H1 (cell line): ENCODE data around the gene MFSD2A. TPM values are rescaled to one million over a fixed set of nuclear protein-coding genes. Genes with fewer than 3 reads are reported as not detected.

Source experiments
- CTCF ChIA-PET: fragments of 300-600 bp; sonication (Branson Sonifier 250); formaldehyde crosslinking; loops from one replicate; lab custom pipeline; 2021; ENCODE audit not compliant: partially characterized antibody; lab: Charles Lee
- POLR2A ChIA-PET: fragments of 300-600 bp; sonication (Branson Sonifier 250); formaldehyde crosslinking; loops from one replicate; lab custom pipeline; 2021; ENCODE audit warnings: inconsistent platforms; ENCODE audit not compliant: partially characterized antibody; lab: Charles Lee
- DNase-seq, 2 experiments: peaks; one replicate each; pipeline versions ENCODE4 v3.0.0 to v3.0.0-alpha.2; 2010 to 2022; ENCODE audit warnings: low spot score in 2 of 2, low read depth in 1 of 2, mixed read lengths in 1 of 2
- FAIRE-seq: peaks from 2 replicates; lab custom pipeline; 2011; peaks lifted over from hg19 to GRCh38; lab: Jason Lieb, UNC
- H2AFZ ChIP-seq: 2 replicates; pipeline ENCODE4 v1.8.1; 2012; ENCODE audit warnings: low read length, inconsistent platforms
- H2AK5ac ChIP-seq: 2 replicates; pipeline ENCODE4 v1.6.1; 2013; ENCODE audit warnings: low read depth, low read length
- H2BK120ac ChIP-seq: replicated peaks from 2 replicates; pipeline ENCODE3; 2013; ENCODE audit warnings: low read depth, low read length, inconsistent platforms
- H2BK12ac ChIP-seq: 2 replicates; pipeline ENCODE4 v1.6.1; 2013; ENCODE audit warnings: low read depth, low read length
- H2BK15ac ChIP-seq: 2 replicates; pipeline ENCODE4 v1.6.1; 2013; ENCODE audit warnings: low read length
- H2BK20ac ChIP-seq: 2 replicates; pipeline ENCODE4 v1.6.1; 2013; ENCODE audit warnings: low read length
- H2BK5ac ChIP-seq: 2 replicates; pipeline ENCODE4 v1.6.1; 2013; ENCODE audit warnings: low read depth, low read length
- H3K14ac ChIP-seq: 2 replicates; pipeline ENCODE4 v1.6.1; 2013; ENCODE audit warnings: inconsistent platforms; ENCODE audit not compliant: insufficient read length
- H3K18ac ChIP-seq: 2 replicates; pipeline ENCODE4 v1.6.1; 2013; ENCODE audit warnings: low read length; ENCODE audit errors: extremely low read depth
- H3K23ac ChIP-seq: 2 replicates; pipeline ENCODE4 v1.6.1; 2013; ENCODE audit warnings: inconsistent platforms; ENCODE audit not compliant: insufficient read length
- H3K23me2 ChIP-seq: 2 replicates; pipeline ENCODE4 v1.6.1; 2013; ENCODE audit warnings: low read depth, low read length
- H3K27ac ChIP-seq: 2 replicates; pipeline ENCODE4 v1.6.1; 2011; ENCODE audit warnings: low read depth, low read length, inconsistent platforms
- H3K27me3 ChIP-seq, 4 experiments: replicated peaks in 1 of 4; 1 replicate in 1 of 4; 2 replicates in 3 of 4; pipeline versions ENCODE4 v1.6.1 to v1.8.1; 2011 to 2013; ENCODE audit warnings: low read length in 3 of 4, mild to moderate bottlenecking in 3 of 4, inconsistent platforms in 2 of 4, mixed read lengths in 2 of 4, moderate library complexity in 1 of 4; ENCODE audit not compliant: control insufficient read depth in 3 of 4, insufficient read depth in 3 of 4; ENCODE audit errors: extremely low read depth in 1 of 4
- H3K36me3 ChIP-seq, 4 experiments: 2 replicates each; pipeline versions ENCODE4 v1.6.1 to v1.8.1; 2011 to 2013; ENCODE audit warnings: mild to moderate bottlenecking in 4 of 4, low read length in 3 of 4, moderate library complexity in 2 of 4, control low read depth in 1 of 4, inconsistent platforms in 1 of 4; ENCODE audit not compliant: insufficient read depth in 4 of 4, control insufficient read depth in 2 of 4
- H3K4ac ChIP-seq: replicated peaks from 2 replicates; pipeline ENCODE3; 2013; ENCODE audit warnings: low read length, low read depth, mixed read lengths, inconsistent platforms; ENCODE audit not compliant: insufficient read length
- H3K4me1 ChIP-seq, 4 experiments: replicated peaks in 1 of 4; 1 replicate in 1 of 4; 2 replicates in 3 of 4; pipeline versions ENCODE4 v1.6.1 to v1.8.1; 2011 to 2013; ENCODE audit warnings: low read length in 3 of 4, inconsistent platforms in 2 of 4, mixed read lengths in 1 of 4; ENCODE audit not compliant: insufficient read depth in 4 of 4, control insufficient read depth in 3 of 4
- H3K4me2 ChIP-seq, 2 experiments: 2 replicates each; pipeline versions ENCODE4 v1.6.1 to v1.8.1; 2011 to 2013; ENCODE audit warnings: low read depth in 2 of 2, low read length in 2 of 2, control low read depth in 1 of 2, inconsistent platforms in 1 of 2, mild to moderate bottlenecking in 1 of 2; ENCODE audit not compliant: insufficient read depth in 1 of 2
- H3K4me3 ChIP-seq, 4 experiments: fragments of 200-600, 300-600 bp in 1 of 4; sonication (generic), shearing (Covaris generic), sonication (Bioruptor Twin) in 1 of 4; 2 replicates each; pipeline versions ENCODE4 v1.5.1 to v1.8.1; 2011 to 2016; ENCODE audit warnings: low read length in 4 of 4, low read depth in 3 of 4, control low read depth in 2 of 4, inconsistent platforms in 2 of 4, mild to moderate bottlenecking in 2 of 4, mixed read lengths in 1 of 4, moderate library complexity in 1 of 4; ENCODE audit not compliant: insufficient read depth in 2 of 4; ENCODE audit errors: extremely low read depth in 1 of 4
- H3K56ac ChIP-seq: replicated peaks from 2 replicates; pipeline ENCODE3; 2013; ENCODE audit warnings: low read depth, mild to moderate bottlenecking, mixed read lengths, low read length, inconsistent platforms; ENCODE audit not compliant: insufficient read length
- H3K79me1 ChIP-seq: 2 replicates; pipeline ENCODE4 v1.6.1; 2013; ENCODE audit warnings: low read depth, low read length, control low read depth
- H3K79me2 ChIP-seq, 2 experiments: 2 replicates each; pipeline versions ENCODE4 v1.6.1 to v1.8.1; 2012 to 2013; ENCODE audit warnings: low read length in 2 of 2, mild to moderate bottlenecking in 2 of 2, inconsistent platforms in 1 of 2; ENCODE audit not compliant: insufficient read depth in 2 of 2, control insufficient read depth in 1 of 2
- H3K9ac ChIP-seq, 4 experiments: replicated peaks in 1 of 4; 1 replicate in 1 of 4; 2 replicates in 3 of 4; pipeline versions ENCODE4 v1.6.1 to v1.8.1; 2011 to 2013; ENCODE audit warnings: low read depth in 3 of 4, low read length in 3 of 4, control low read depth in 2 of 4, mild to moderate bottlenecking in 2 of 4, moderate library complexity in 2 of 4, inconsistent platforms in 1 of 4; ENCODE audit errors: extremely low read depth in 1 of 4
- H3K9me3 ChIP-seq, 2 experiments: 2 replicates each; pipeline versions ENCODE4 v1.6.1 to v1.8.1; 2012 to 2013; ENCODE audit warnings: mild to moderate bottlenecking in 2 of 2, moderate library complexity in 2 of 2, control low read depth in 1 of 2, inconsistent platforms in 1 of 2, low read depth in 1 of 2, low read length in 1 of 2, mixed read lengths in 1 of 2; ENCODE audit not compliant: insufficient read depth in 2 of 2
- H4K20me1 ChIP-seq, 2 experiments: replicated peaks in 1 of 2; 2 replicates each; pipeline versions ENCODE3 to v1.8.1; 2011 to 2013; ENCODE audit warnings: inconsistent platforms in 2 of 2, low read length in 2 of 2, mild to moderate bottlenecking in 1 of 2; ENCODE audit not compliant: insufficient read depth in 2 of 2, control insufficient read depth in 1 of 2
- H4K5ac ChIP-seq: 2 replicates; pipeline ENCODE4 v1.6.1; 2013; ENCODE audit warnings: low read length, low read depth, mixed read lengths, inconsistent platforms; ENCODE audit not compliant: insufficient read length
- H4K8ac ChIP-seq: 2 replicates; pipeline ENCODE4 v1.8.0; 2013; ENCODE audit warnings: mild to moderate bottlenecking, moderate library complexity, low read length, inconsistent platforms; ENCODE audit not compliant: insufficient read depth; ENCODE audit errors: extremely low read depth
- H4K91ac ChIP-seq: replicated peaks from 2 replicates; pipeline ENCODE3; 2013; ENCODE audit warnings: low read length, mixed read lengths, inconsistent platforms; ENCODE audit not compliant: insufficient read length
- CHD1 ChIP-seq: IDR thresholded peaks from 2 replicates; pipeline ENCODE4 v1.6.1; 2012; ENCODE audit warnings: low read depth, low read length, improper control_type of control experiment
- CREB1 ChIP-seq: IDR thresholded peaks from 2 replicates; pipeline ENCODE4 v1.6.1; 2012; ENCODE audit warnings: inconsistent platforms
- GABPA ChIP-seq: IDR thresholded peaks from 2 replicates; pipeline ENCODE4 v1.6.1; 2011; ENCODE audit warnings: mild to moderate bottlenecking, low read length, moderate library complexity, borderline replicate concordance; ENCODE audit not compliant: insufficient read depth
- KDM5A ChIP-seq: fragments of 200-600 bp; IDR thresholded peaks from 2 replicates; pipeline ENCODE4 v1.7.1; 2012; ENCODE audit warnings: mild to moderate bottlenecking, low read length, inconsistent platforms, mixed read lengths
- NANOG ChIP-seq: IDR thresholded peaks from 2 replicates; pipeline ENCODE4 v1.6.1; 2011; ENCODE audit warnings: low read length, low read depth, mild to moderate bottlenecking, inconsistent platforms; ENCODE audit not compliant: insufficient read depth, poor library complexity, severe bottlenecking
- PHF8 ChIP-seq: fragments of 200-600 bp; sonication (generic); conservative IDR thresholded peaks from 2 replicates; pipeline ENCODE4 v1.7.1; 2012; ENCODE audit warnings: low read depth, mild to moderate bottlenecking, inconsistent platforms, low read length, moderate library complexity
- POLR2A ChIP-seq, 2 experiments: IDR thresholded peaks; 1 replicate in 1 of 2; 2 replicates in 1 of 2; pipeline ENCODE4 v1.6.1; 2011; ENCODE audit warnings: low read depth in 2 of 2, low read length in 2 of 2, mild to moderate bottlenecking in 2 of 2; ENCODE audit errors: control extremely low read depth in 1 of 2
- SRF ChIP-seq: IDR thresholded peaks from 2 replicates; pipeline ENCODE4 v1.6.1; 2011; ENCODE audit warnings: mild to moderate bottlenecking, low read depth, low read length, moderate library complexity
- TAF1 ChIP-seq: IDR thresholded peaks from 2 replicates; pipeline ENCODE4 v1.6.1; 2011; ENCODE audit warnings: mild to moderate bottlenecking, low read depth, low read length
- TEAD4 ChIP-seq: IDR thresholded peaks from 2 replicates; pipeline ENCODE4 v1.6.1; 2012; ENCODE audit warnings: low read depth, low read length, inconsistent platforms, mixed read lengths
- WGBS, 2 experiments: shearing (Covaris generic) in 1 of 2; methylation state at CpG; one replicate each; pipeline versions ENCODE4 v1.1.6 to v1.1.7; 2013 to 2015; ENCODE audit warnings: low lambda C conversion rate in 2 of 2, mixed read lengths in 2 of 2, inconsistent platforms in 1 of 2, low coverage in 1 of 2, missing lambda C conversion rate in 1 of 2; ENCODE audit not compliant: insufficient replicate concordance in 2 of 2, insufficient coverage in 1 of 2, insufficient read length in 1 of 2; ENCODE audit errors: extremely low coverage in 1 of 2, missing lambda C conversion rate in 1 of 2; 5-methylcytosine and 5-hydroxymethylcytosine counted together
- polyA plus RNA-seq, 7 experiments: library from polyadenylated mRNA; depleted of rRNA in 3 of 7; stranded (reverse) in 5 of 7; unstranded in 2 of 7; fragments of >200 nt in 5 of 7; fragments of 200-250 nt in 2 of 7; gene quantifications; 1 replicate in 5 of 7; 2 replicates in 1 of 7; 4 replicates in 1 of 7; pipeline versions ENCODE4 v1.2.1 to v1.2.3, GENCODE V29; 2011 to 2013; ENCODE audit warnings: missing spikeins in 2 of 7, mixed read lengths in 2 of 7
- total RNA-seq: library from RNA; stranded (reverse); fragmentation: NEBNext Ultra II Directional; extraction: Animal tissue kit (Norgen Biotek cat#: 25700); gene quantifications from 2 replicates; pipeline ENCODE4 v1.2.1, GENCODE V29; 2021

The MFSD2A gene
- total and polyA plus RNA-seq, 2 of the 8 experiments (the other 6 are each of a cell fraction or from before 2014, with no cell fraction given), result 18.3 to 25.9 TPM

DNA sequence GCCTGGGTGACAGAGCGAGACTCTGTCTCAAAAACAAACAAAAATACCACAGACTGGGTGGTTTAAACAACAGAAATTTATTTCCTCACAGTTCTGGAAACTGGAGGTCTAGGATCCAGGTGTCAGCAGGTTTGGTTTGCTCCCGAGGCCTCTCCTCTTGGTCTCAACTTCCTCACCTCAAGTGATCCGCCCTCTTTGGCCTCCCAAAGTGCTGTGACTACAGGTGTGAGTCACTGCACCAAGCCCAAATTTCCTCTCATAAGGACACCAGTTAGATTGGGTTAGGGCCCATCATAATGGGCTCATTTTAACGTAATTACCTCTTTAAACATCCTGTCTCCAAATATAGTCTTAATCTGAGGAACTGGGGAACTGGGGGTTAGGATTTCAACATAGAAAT is 35.5 kb downstream of the MFSD2A start:
- Histone ChIP-seq H4K20me1 (no peaks in the 10 kb centered on the region), H3K9me3 (no peaks in the 10 kb centered on the region), H3K27ac (no peak overlapping the region), H3K4me3 (no peak overlapping the region), H3K27me3 (no peaks in the 10 kb centered on the region), H2BK20ac (no peak overlapping the region), H3K4me1 (no peaks in the 10 kb centered on the region; a peak in 1 of 7 replicates), H2BK15ac (no peak overlapping the region), H3K56ac (no peak overlapping the region), H2AK5ac (no peak overlapping the region), H3K4me2 (no peak overlapping the region), H4K91ac (no peak overlapping the region), H3K23ac (no peak overlapping the region), H3K18ac (no peak overlapping the region), H4K8ac (no peak overlapping the region), H2BK5ac (no peak overlapping the region), H2BK12ac (no peak overlapping the region), H3K36me3 (no peaks in the 10 kb centered on the region), H3K14ac (no peak overlapping the region), H3K79me1 (no peaks in the 10 kb centered on the region), H4K5ac (no peak overlapping the region), H3K23me2 (no peaks in the 10 kb centered on the region), H2AFZ (no peak overlapping the region), H3K9ac (no peak overlapping the region), H3K79me2 (no peaks in the 10 kb centered on the region), H3K4ac (no peak overlapping the region), H2BK120ac (no peak overlapping the region)
- 86% methylated on average over 4 of the region's 4 CpGs; no CpG with 5 or more reads in 1 of the 2 experiments for WGBS, 2 experiments
- FAIRE-seq (no peak), DNase-seq (no peak)
- POLR2A ChIA-PET, result interaction anchor here (2.2 kb wide), 1 partner anchor 50 kb away, joined by 8 read pairs; the partner anchor contains the start of gene CAP1
- CTCF ChIA-PET, result interaction anchor here (1.0 kb wide), 1 partner anchor 28 kb away, joined by 3 read pairs; no protein-coding TSS in a partner anchor
- TF ChIP-seq TAF1 (no peak), CHD1 (no peak), CREB1 (no peak), POLR2A (IDR thresholded peaks at IDR 0.05; ENCODE audit: control extremely low read depth in 1 of 2, low read depth in 2 of 2, low read length in 2 of 2) (no peak), KDM5A (no peak), TEAD4 (no peak), GABPA (no peak), NANOG (no peak), PHF8 (no peak), SRF (no peak)
